Measurements from ENCODE around the gene PLBD2.

PLBD2 gene

GRCh38 chr12:113398346-113399290 is 40.2 kb downstream of the PLBD2 start:
- no peak for DNase-seq

DNA sequence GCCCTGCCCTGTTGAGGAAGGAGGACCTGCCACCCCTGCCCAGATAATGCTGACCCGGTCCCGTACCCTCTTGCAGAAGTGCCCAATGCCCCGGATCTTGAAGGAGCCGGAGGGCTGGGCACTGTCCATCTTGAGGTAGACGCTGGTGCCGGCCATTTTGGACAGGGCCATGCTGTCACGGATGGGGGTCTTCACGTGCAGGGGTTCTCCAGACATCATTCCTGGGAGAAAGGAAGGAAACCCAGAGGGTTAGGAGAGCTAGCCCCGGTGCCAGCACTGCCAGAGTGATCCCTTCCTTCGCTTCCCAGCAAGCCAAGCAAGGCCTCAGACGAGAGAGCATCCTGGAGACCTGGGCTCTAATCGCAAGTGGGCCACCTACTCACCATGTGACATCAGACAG is 41.1 kb downstream of the PLBD2 start:
- no peak for DNase-seq

- DNase-seq = no peak
Measured at GRCh38 chr12:113400362-113400761, 42.0 kb downstream of the PLBD2 start.

- no peak for DNase-seq
Measured at GRCh38 chr12:113401066-113402000, 42.9 kb downstream of the PLBD2 start.

GRCh38 chr12:113402586-113403260 is 44.3 kb downstream of the PLBD2 start:
- DNase-seq = no peak

DNA sequence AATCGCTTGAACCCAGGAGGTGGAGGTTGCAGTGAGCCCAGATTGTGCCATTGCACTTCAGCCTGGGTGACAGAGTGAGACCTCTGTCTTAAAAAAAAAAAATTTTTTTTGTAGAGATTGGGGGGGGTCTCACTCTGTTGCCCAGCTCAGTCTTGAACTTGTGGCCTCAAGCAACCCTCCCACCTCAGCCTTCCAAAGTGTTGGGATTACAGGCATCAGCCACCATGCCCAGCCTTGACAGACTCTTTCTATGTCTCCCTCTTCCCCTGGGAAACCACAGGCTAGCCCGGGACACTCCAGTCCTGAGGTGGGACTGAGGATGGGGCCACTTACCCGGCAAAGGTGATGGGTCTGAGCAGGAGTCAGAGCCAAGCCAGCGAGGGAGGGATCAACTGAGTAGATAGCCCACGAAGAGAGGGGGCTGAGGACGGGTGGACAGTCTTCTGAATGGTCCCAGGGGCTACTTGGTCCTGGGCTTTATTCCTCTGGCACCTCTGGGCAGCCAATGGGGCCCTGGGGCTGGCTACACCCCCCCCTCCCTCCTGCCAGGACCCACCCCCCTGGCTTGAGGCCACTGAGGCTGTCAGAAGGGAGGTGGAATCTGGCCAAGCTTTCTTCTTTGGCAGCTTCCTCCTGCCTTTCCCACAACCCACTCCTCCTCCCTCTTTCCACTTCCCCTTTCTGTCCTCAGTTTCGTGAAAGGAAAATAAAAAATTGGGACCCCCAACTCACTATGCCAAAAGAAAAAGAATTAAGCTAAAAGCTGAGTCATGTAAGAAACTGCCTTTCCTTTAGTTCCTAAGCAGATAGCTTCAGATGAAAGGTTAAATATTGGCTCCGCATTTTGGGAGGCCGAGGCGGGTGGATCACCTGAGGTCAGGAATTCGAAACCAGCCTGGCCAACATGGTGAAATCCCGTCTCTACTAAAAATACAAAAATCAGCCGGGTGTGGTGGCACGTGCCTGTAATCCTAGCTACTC is 45.3 kb downstream of the PLBD2 start, which contains the start of gene SDS:
Gene SDS (minus strand): TSS at position 453 of the 981 bp plus-strand sequence. CDS start 4,179 bp downstream, outside the sequence.
- no peak for DNase-seq

DNA sequence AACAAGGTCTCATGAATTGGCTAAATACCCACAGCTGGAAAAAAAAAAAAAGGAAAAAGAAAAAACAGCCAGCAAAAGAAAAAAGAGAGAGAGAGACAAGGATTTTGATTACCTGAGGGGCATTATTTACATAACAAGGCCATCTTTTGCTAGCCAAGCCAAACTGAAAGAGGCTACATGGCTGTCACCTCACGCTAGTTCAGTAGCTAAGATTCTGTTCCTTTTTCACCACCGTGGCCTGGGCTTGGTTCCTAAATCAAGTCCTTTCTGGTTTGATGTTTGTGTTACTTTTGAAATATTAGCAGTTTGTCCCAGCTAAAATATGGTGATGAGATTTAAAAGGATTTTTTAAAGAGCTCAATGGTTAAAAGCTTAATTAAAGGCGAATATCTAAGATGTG is 47.3 kb downstream of the PLBD2 start:
- no peak for DNase-seq

- no peak for DNase-seq
Measured at GRCh38 chr12:113407931-113408600, 49.7 kb downstream of the PLBD2 start.

DNA sequence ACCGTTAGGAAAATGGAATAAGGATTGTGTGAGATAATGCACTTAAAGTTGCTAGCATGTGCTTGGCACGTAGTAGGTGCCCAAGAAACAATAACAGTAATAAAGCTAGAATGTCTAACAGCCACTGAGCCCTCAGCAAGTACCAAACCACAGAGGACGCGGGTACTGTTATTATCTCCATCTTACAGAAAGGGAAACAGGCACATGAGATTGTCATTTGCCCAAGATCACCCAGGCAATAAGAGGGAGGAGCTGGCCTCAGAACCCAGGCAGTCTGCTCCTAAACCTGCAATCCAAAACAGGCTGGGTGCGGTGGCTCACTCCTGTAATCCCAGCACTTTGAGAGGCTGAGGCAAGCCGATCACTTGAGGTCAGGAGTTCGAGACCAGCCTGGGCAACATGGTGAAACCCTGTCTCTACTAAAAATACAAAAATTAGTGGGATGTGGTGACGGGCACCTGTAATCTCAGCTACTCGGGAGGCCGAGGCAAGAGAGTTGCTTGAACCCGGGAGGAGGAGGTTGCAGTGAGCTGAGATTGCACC is 50.4 kb downstream of the PLBD2 start:
- DNase-seq = no peak

- no peak for DNase-seq
Measured at GRCh38 chr12:113409462-113410124, 51.2 kb downstream of the PLBD2 start.

DNA sequence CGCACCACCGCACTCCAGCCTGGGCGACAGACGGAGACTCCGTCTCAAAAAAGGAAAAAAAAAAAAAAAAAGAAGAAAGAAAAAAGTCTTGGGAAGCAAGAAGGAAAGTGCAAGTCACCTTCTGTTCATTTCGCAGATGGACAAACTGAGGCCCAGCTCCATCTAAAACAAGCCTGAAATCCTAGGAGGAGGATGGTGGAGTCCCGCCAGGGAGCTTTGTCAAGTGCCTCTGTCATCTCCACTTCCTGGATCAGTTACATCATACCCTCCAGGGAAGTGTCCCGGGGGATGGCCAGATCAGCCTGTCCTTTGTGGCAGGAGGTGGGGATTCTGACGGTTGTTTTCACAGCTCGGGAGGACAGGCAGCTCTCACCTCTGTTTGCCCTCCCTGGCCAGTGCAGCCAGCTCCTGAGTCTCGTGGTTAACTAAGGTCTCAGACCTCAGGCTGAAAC is 55.1 kb downstream of the PLBD2 start:
- DNase-seq = no peak

DNA sequence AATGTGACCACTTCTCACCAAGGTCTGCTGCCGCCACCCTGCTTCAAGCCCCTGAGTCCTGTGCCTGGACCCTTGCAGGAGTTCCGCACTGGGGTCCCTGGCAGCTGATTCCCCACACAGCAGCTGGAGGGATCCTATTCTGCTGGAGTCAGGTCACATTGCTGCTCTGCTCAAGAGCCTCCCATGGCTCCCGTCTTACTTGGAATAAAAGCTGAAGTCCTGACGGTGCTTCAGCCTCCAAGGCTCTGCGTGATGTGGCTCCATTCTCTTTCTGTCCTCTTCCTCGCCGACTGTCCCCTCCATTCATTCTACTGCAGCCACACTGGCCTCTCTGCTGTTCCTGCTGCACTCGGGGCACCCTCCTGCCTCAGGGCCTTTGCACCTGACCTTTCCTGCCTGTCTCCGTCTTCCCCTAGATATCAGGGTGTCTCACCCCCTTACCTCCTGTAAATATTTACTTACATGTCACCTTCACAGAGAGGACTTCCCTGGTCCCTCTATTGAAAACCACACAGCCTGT is 56.2 kb downstream of the PLBD2 start:
- DNase-seq = no peak

DNA sequence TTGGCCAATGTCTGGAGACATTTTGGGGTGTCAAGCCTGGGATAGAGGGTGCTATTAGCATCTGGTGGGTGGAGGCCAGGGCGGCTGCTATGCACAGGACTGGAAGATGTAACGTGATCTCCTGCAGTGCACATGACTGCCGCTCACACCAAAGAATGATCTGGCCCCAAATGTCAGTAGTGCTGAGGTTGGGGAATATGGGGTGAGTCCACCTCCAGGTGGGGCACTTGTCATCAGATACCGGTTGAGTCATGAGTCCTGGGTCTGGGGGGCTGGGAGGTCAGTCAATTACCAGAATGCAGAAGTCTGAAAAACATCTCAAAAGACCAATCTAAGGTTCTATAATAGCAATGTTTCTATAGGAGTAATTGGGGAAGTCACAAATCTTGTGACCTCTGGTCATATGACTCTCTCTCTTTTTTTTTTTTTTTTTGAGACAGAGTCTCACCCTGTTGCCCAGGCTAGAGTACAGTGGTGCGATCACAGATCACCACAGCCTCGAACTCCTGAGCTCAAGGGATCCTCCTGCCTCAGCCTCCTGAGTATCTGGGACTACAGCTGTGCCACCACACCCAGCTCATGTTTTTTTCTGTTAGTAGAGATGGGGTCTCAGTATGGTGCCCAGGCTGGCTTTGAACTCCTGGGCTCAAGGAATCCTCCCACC is 57.8 kb downstream of the PLBD2 start:
- DNase-seq = no peak

DNA sequence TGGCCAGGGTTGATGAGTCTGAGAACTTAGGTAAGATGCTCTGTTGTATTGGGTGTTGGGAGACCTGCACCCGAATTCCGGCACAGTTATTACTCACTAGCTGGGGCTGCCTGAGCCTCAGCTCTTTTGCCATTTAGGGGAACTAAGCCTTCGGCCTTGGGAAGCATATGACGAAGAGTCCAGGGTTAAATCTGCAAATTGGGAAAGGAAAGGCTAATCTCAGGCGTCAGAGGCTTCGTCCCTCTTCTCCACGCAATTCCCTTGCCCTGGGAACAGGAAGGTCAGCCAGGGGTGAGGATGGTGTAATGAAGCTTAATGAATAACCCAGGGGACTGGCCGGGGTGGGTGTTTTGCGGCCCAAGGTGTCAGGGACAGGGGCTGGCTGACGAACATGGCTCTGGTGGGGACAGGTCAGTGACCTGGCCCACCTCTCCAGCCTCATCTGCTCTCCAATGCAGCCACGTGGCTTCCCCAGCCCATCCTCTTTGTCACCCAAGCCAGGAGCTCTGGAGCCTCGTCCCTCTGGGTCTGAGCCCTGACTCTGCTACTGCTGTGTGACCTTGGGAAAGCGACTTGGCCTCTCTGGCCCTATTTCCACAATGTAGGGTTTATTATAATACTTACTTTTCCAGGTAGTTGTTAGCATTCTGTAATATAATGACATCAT is 60.0 kb downstream of the PLBD2 start:
- DNase-seq = no peak

DNA sequence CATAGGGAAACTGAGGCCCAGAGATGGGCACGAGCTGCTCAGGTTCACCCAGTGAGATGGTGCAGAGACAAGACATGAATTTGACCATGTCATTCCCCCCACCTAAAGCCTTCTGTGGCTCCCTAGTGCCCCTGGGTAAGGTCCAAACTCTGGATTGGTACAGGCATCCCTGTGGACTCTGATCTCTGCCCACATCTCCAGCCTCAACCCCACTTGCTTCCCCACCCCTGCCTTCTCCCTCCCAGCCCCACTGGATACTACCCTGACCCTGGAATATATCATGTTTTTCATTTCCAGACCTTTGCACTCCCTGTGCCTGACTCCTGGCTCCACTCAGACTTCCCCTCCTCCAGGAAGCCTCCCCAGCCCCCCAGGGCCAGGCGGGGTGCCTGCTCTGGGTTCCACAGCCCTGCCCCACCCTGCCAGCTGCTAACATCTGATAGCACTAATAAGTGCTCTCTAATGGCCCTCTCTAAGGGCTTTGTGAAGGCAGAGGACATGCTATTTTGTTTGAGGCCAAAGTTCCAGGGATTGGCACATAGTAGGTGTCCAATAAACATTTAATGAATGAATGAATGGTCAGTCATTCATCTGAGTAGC is 62.7 kb downstream of the PLBD2 start:
- no peak for DNase-seq

DNA sequence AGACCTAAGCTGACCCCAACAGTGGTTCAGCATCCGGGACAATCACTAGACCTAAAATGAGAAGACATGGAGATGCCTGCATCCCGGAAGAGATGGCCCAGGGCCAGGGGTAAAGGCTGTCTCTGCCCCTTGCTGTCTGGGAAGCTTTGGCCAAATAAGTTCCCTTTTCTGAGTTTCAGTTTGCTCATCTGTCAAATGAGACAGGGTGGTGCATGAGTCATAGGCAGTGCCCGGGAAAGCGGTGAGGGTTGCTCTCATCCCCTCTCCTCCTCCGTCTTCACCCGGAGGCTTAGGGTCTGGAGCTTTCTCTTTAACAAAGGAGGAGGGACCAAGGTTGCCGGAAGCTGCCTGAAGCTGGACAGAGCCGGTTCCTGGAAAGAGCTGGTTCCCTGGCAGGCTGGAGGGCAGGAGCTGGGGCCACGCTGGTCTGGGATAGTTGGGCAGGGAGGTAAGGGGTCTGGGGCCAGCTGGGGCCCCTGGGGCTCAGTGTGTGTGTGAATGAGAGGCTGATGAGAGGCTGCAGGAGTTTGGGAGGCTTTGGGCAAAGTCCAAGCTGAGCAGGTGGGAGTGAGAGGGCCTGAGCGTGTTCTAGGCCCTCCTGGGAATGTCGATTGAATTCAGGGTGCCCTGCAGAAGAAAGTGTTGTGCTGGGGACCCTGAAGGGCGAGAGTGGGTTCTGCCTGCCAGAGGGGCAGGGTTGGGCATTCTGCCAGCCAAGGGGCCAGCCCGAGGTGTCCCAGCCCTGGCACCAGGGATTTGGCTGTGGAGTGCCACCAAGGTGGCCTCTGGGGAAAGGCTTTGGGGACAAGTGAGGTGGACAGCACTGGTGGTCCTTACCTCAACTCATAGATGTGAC is 63.9 kb downstream of the PLBD2 start, which contains the start of gene SDSL:
Gene SDSL (plus strand): TSS at position 351 of the 856 bp plus-strand sequence. CDS start 5,603 bp downstream, outside the sequence.
- DNase-seq = no peak
